Caco-2 (cell line): ENCODE data around the gene ARHGAP30. TPM values are rescaled to one million over a fixed set of nuclear protein-coding genes. Genes with fewer than 3 reads are reported as not detected.

Experiments used
- BruUV-seq: library from RNA; stranded (reverse); fragments of 400-500 nt; replicated peaks from 2 replicates; lab custom pipeline; 2021; lab: Mats Ljungman, UMichigan
- CTCF ChIA-PET: fragments of 300-600 bp; sonication (Branson Sonifier 250); formaldehyde crosslinking; loops from one replicate; lab custom pipeline; 2022; ENCODE audit warnings: antibody characterized with exemption; lab: Charles Lee
- POLR2A ChIA-PET: fragments of 300-600 bp; sonication (Branson Sonifier 250); formaldehyde crosslinking; loops from one replicate; lab custom pipeline; 2022; ENCODE audit warnings: antibody characterized with exemption; lab: Charles Lee
- DNase-seq, 2 experiments: peaks; one replicate each; pipeline versions ENCODE4 v3.0.0 to v3.0.0-alpha.2; 2020 to 2022
- H3K27me3 ChIP-seq: replicated peaks from 2 replicates; pipeline ENCODE4 v1.6.0; 2011; ENCODE audit warnings: low read length; ENCODE audit not compliant: control insufficient read depth, insufficient read depth
- H3K36me3 ChIP-seq: 2 replicates; pipeline ENCODE4 v1.5.1; 2011; ENCODE audit warnings: low read length; ENCODE audit not compliant: control insufficient read depth, insufficient read depth
- H3K4me1 ChIP-seq: fragments of 250-450 bp; sonication (Bioruptor Pico); 2 replicates; pipeline ENCODE4 v1.5.1; 2020; ENCODE audit warnings: mild to moderate bottlenecking
- H3K4me3 ChIP-seq: 2 replicates; pipeline ENCODE4 v1.5.1; 2011; ENCODE audit warnings: low read depth, mild to moderate bottlenecking, control low read depth, low read length
- H3K9me3 ChIP-seq: fragments of 250-450 bp; sonication (Bioruptor Pico); 2 replicates; pipeline ENCODE4 v1.5.1; 2020; ENCODE audit warnings: mild to moderate bottlenecking, moderate library complexity
- H3K27ac Mint-ChIP-seq: one replicate; pipeline ENCODE4 v1.8.0; 2022; ENCODE audit warnings: mixed read lengths; ENCODE audit not compliant: unreplicated experiment
- H3K27me3 Mint-ChIP-seq: one replicate; pipeline ENCODE4 v1.8.0; 2022; ENCODE audit warnings: mixed read lengths; ENCODE audit not compliant: insufficient read depth, unreplicated experiment
- H3K36me3 Mint-ChIP-seq: one replicate; pipeline ENCODE4 v1.8.0; 2022; ENCODE audit warnings: mild to moderate bottlenecking, mixed read lengths; ENCODE audit not compliant: insufficient read depth, unreplicated experiment
- H3K4me1 Mint-ChIP-seq: one replicate; pipeline ENCODE4 v1.8.0; 2022; ENCODE audit warnings: low read depth, mixed read lengths; ENCODE audit not compliant: unreplicated experiment
- H3K4me3 Mint-ChIP-seq: one replicate; pipeline ENCODE4 v1.8.0; 2022; ENCODE audit warnings: mild to moderate bottlenecking, moderate library complexity, mixed read lengths; ENCODE audit not compliant: unreplicated experiment
- H3K9me3 Mint-ChIP-seq: one replicate; pipeline ENCODE4 v1.8.0; 2022; ENCODE audit warnings: mixed read lengths; ENCODE audit not compliant: unreplicated experiment
- intact Hi-C: fragments of 100-400 bp; cut with micrococcal nuclease; formaldehyde crosslinking; loops from one replicate; pipeline ENCODE4 v1.10.0; 2022; ENCODE audit not compliant: unreplicated experiment
- total RNA-seq: library from RNA; stranded (reverse); gene quantifications from 2 replicates; pipeline ENCODE4 v1.2.3, GENCODE V29; 2022
- TF ChIP-seq, protein P1 (sequence below), 2 experiments: fragments of 200-600 bp in 1 of 2; IDR thresholded peaks; 1 replicate in 1 of 2; 2 replicates in 1 of 2; pipeline versions ENCODE4 v1.5.1 to v1.8.0; 2011 to 2022; ENCODE audit warnings: antibody characterized with exemption in 1 of 2, control low read depth in 1 of 2, inconsistent platforms in 1 of 2, low read depth in 1 of 2, low read length in 1 of 2, mild to moderate bottlenecking in 1 of 2, moderate library complexity in 1 of 2; ENCODE audit not compliant: insufficient read depth in 1 of 2, severe bottlenecking in 1 of 2, unreplicated experiment in 1 of 2

Gene ARHGAP30
- total RNA-seq, 1 experiment from 2014 or later, result not detected

DNA sequence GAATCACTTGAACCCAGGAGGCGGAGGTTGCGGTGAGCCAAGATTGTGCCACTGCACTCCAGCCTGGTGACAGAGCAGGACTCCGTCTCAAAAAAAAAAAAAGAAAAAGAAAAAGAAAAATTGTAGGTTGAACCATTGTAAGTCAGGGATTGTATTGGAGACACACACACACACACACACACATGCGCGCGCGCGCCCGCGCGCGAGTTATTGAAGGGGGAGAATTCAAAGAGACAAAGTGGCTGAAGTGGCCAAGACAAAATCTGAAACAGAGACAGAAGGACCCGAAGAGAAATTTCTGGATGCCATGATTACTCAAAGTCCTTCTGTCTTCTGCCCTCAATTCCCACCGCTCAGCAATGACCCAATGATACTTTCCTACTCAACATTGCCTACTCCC is 24.8 kb upstream of the ARHGAP30 start:
- CTCF ChIA-PET, result no interaction called here

DNA sequence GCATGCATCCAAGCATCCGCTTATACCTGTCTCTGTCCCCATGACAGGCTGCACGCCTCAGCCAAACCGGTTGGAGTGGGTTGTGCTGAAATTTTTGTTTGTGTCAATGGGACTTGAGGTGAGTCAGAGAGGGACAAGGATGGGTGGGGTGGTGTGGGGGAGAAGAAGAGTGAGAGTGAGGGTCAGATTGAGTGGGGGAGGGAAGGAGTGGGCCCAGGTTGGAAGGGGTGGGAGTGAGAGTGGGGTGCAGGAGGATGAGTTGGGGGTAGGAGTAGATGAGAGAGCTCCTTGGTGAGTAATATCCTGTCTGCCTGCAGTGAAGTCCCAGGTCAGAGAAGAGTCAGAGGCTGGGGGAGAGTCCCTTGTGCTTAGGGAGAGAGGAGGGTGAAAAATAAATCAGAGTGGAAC is 22.9 kb upstream of the ARHGAP30 start:
- Mint-ChIP-seq H3K27ac (no peak overlapping the region), H3K36me3 (peaks cover 4% of the 10 kb centered on the region), H3K4me1 (peaks cover 6% of the 10 kb centered on the region), H3K4me3 (no peak overlapping the region), H3K27me3 (no peaks in the 10 kb centered on the region), H3K9me3 (no peaks in the 10 kb centered on the region)
- H3K27me3 ChIP-seq, result no peaks in the 10 kb centered on the region
- 0 out of 2 replicates have a peak, but pooled peaks cover 4% of the 10 kb centered on the region for H3K4me1 ChIP-seq
- DNase-seq, result no peak
- H3K4me3 ChIP-seq, result no peak overlapping the region
- no peaks in the 10 kb centered on the region for H3K9me3 ChIP-seq
- TF ChIP-seq, protein P1, sequence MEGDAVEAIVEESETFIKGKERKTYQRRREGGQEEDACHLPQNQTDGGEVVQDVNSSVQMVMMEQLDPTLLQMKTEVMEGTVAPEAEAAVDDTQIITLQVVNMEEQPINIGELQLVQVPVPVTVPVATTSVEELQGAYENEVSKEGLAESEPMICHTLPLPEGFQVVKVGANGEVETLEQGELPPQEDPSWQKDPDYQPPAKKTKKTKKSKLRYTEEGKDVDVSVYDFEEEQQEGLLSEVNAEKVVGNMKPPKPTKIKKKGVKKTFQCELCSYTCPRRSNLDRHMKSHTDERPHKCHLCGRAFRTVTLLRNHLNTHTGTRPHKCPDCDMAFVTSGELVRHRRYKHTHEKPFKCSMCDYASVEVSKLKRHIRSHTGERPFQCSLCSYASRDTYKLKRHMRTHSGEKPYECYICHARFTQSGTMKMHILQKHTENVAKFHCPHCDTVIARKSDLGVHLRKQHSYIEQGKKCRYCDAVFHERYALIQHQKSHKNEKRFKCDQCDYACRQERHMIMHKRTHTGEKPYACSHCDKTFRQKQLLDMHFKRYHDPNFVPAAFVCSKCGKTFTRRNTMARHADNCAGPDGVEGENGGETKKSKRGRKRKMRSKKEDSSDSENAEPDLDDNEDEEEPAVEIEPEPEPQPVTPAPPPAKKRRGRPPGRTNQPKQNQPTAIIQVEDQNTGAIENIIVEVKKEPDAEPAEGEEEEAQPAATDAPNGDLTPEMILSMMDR (IDR thresholded peaks at IDR 0.05; ENCODE audit: insufficient read depth in 1 of 2, low read depth in 1 of 2, low read length in 1 of 2, severe bottlenecking in 1 of 2, unreplicated experiment in 1 of 2), result no peak
- intact Hi-C loops, result no loop called here
- POLR2A ChIA-PET, result no interaction called here
- H3K36me3 ChIP-seq, result no peaks in the 10 kb centered on the region
- no TSS peak for BruUV-seq
- CTCF ChIA-PET, result no interaction called here

More for the DNA sequence above, 24.8 kb upstream of the ARHGAP30 start:
- no peak for DNase-seq
- BruUV-seq, result no TSS peak
- POLR2A ChIA-PET, result no interaction called here
- Mint-ChIP-seq H3K9me3 (no peaks in the 10 kb centered on the region), H3K27ac (no peak overlapping the region), H3K36me3 (peaks cover 10% of the 10 kb centered on the region), H3K4me3 (no peak overlapping the region), H3K4me1 (peaks cover 16% of the 10 kb centered on the region), H3K27me3 (no peaks in the 10 kb centered on the region)
- Histone ChIP-seq H3K36me3 (no peaks in the 10 kb centered on the region), H3K4me1 (0 out of 2 replicates have a peak, but pooled peaks cover under 1% of the 10 kb centered on the region), H3K9me3 (no peaks in the 10 kb centered on the region), H3K4me3 (no peak overlapping the region), H3K27me3 (no peaks in the 10 kb centered on the region)
- intact Hi-C loops, result no loop called here
- TF ChIP-seq, protein P1 (IDR thresholded peaks at IDR 0.05; ENCODE audit: insufficient read depth in 1 of 2, low read depth in 1 of 2, low read length in 1 of 2, severe bottlenecking in 1 of 2, unreplicated experiment in 1 of 2), result no peak

DNA sequence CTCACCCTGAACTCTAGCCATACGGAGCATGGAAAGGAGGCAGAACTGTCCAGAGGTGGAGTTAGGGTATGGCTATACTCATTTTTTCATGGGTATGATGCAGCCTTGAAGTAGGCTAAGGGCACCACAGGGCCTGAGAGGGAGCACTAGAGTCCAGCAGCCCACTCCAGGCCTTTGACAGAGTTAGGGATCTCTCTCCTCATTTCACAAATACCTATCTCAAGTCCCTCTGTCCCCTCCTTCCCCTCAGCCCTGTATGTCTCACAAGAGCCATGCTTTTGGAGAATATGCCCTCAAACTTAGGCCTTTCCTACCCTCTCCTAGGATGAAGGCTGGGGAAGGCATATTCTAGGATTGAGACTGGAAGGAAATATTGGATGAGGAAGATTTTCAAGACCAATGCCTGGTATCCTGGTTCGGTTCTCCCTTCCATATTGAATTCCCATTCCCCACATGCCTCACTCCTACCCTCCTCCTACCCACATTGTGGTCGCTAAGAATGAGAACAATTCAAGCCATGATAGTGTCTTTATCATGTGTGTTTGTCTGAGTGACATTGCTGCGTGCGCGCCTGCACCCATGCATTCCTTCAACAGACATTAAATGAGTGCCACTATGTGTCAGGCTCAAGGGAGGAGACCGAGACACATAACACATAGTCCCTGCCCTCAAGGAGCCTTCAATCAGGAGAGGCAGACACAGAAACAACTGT is 22.3 kb upstream of the ARHGAP30 start:
- H3K36me3 Mint-ChIP-seq, result no peaks in the 10 kb centered on the region
- no peak for DNase-seq
- no peaks in the 10 kb centered on the region for H3K27me3 Mint-ChIP-seq
- no TSS peak for BruUV-seq
- intact Hi-C loops, result no loop called here
- TF ChIP-seq, protein P1 (IDR thresholded peaks at IDR 0.05; ENCODE audit: insufficient read depth in 1 of 2, low read depth in 1 of 2, low read length in 1 of 2, severe bottlenecking in 1 of 2, unreplicated experiment in 1 of 2), result no peak
- no peaks in the 10 kb centered on the region for H3K9me3 ChIP-seq
- no peaks in the 10 kb centered on the region for H3K36me3 ChIP-seq
- ChIA-PET POLR2A (no interaction called here), CTCF (no interaction called here)
- no peaks in the 10 kb centered on the region for H3K27me3 ChIP-seq
- H3K4me1 Mint-ChIP-seq, result no peaks in the 10 kb centered on the region
- H3K4me3 ChIP-seq, result no peak overlapping the region
- no peaks in the 10 kb centered on the region for H3K9me3 Mint-ChIP-seq
- no peak overlapping the region for H3K27ac Mint-ChIP-seq
- H3K4me3 Mint-ChIP-seq, result no peak overlapping the region
- 0 out of 2 replicates have a peak, but pooled peaks cover 4% of the 10 kb centered on the region for H3K4me1 ChIP-seq
